ENCODE measurements around the gene MOB3A. TPM values are rescaled to one million over a fixed set of nuclear protein-coding genes. Genes with fewer than 3 reads are reported as not detected.

MOB3A gene
- total and polyA plus RNA-seq, 10 of the 15 experiments (the other 5 are each of a cell fraction or from before 2014, with no cell fraction given), result 7.5 to 229 (median 79.4) TPM

DNA sequence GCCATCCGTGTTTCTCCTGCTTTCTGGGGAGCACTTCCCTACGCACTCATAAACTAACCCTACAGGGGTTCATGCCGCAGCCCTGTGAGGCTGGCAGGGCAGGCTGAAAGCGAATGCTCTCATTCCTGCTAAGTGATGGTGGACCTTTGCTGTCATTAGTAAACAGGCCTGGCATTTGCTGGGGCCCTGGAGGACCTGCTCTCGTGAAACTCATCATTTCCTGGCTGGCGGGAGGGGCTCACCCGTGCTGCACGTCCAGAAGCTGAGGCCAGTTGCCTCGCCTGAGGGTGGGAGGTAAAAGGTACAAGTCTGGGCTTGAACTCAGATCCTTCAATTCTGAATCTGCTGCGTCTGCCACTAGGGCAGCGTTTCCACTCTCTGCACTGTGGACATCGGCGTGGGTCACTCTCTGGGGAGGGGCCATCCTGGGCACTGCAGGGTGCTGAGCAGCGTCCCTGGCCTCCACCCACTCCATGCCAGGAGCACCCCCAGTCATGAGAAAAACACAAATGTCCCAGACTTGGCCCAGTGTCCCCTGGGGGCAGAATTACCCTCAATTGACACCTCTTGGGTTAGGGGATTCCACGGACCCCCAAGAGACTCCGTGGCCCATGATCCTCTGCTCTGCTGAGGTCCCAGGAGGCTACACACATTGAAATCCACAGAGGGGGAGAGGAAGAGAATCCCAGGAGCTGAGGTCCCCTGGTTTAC lies 7.0 kb downstream of the MOB3A start (continued):
- TF ChIP-seq JUNB (IDR thresholded peaks at IDR 0.05) (no peak), NRF1 (conservative IDR thresholded peaks at IDR 0.05; ENCODE audit: low read depth, low read length) (no peak), EGR1 (IDR thresholded peaks at IDR 0.05; ENCODE audit: borderline replicate concordance in 1 of 2, low read depth in 2 of 2, low read length in 2 of 2) (no peak), HCFC1 (IDR thresholded peaks at IDR 0.05; ENCODE audit: low read length) (no peak), STAT1 (conservative IDR thresholded peaks at IDR 0.05) (no peak), CHD4 (IDR thresholded peaks at IDR 0.05) (no peak), ZNF24 (IDR thresholded peaks at IDR 0.05) (no peak), YY1 (IDR thresholded peaks at IDR 0.05; ENCODE audit: low read depth, low read length) (0 out of 2 replicates have a peak, but pooled peaks have one; percentile 21), YBX1 (IDR thresholded peaks at IDR 0.05) (peak; percentile 84; the same call in 1 of the 2 replicates), NFIC (IDR thresholded peaks at IDR 0.05; ENCODE audit: low read depth, low read length) (no peak), KAT2A (conservative IDR thresholded peaks at IDR 0.05; ENCODE audit: control insufficient read depth, low read depth, low read length) (no peak), TARDBP (IDR thresholded peaks at IDR 0.05; ENCODE audit: borderline replicate concordance) (no peak), ESRRA (IDR thresholded peaks at IDR 0.05; ENCODE audit: low read length) (no peak), CHD2 (IDR thresholded peaks at IDR 0.05; ENCODE audit: borderline replicate concordance, low read depth, low read length) (0 out of 2 replicates have a peak, but pooled peaks have one; percentile 23), SMARCA5 (IDR thresholded peaks at IDR 0.05) (0 out of 2 replicates have a peak, but pooled peaks have one; percentile 12), FOS (IDR thresholded peaks at IDR 0.05; ENCODE audit: borderline replicate concordance, extremely low read depth, insufficient read length) (no peak), BRCA1 (IDR thresholded peaks at IDR 0.05; ENCODE audit: low read depth, low read length) (no peak), ZSCAN29 (IDR thresholded peaks at IDR 0.05) (no peak), PAX8 (IDR thresholded peaks at IDR 0.05) (no peak), NR2F1 (conservative IDR thresholded peaks at IDR 0.05) (peak; percentile 61), NFYA (IDR thresholded peaks at IDR 0.05; ENCODE audit: borderline replicate concordance, low read depth, low read length) (no peak), MTA2 (IDR thresholded peaks at IDR 0.05; ENCODE audit: low read depth) (peak; percentile 58; the same call in 1 of the 2 replicates), ZNF384 (IDR thresholded peaks at IDR 0.05; ENCODE audit: borderline replicate concordance, low read depth, low read length) (no peak), SIX5 (IDR thresholded peaks at IDR 0.05; ENCODE audit: low read depth, low read length, severe bottlenecking) (no peak), NBN (IDR thresholded peaks at IDR 0.05) (peak; percentile 85), CBFB (IDR thresholded peaks at IDR 0.05; ENCODE audit: low read depth) (no peak)
- TF ChIP-seq, protein P1, sequence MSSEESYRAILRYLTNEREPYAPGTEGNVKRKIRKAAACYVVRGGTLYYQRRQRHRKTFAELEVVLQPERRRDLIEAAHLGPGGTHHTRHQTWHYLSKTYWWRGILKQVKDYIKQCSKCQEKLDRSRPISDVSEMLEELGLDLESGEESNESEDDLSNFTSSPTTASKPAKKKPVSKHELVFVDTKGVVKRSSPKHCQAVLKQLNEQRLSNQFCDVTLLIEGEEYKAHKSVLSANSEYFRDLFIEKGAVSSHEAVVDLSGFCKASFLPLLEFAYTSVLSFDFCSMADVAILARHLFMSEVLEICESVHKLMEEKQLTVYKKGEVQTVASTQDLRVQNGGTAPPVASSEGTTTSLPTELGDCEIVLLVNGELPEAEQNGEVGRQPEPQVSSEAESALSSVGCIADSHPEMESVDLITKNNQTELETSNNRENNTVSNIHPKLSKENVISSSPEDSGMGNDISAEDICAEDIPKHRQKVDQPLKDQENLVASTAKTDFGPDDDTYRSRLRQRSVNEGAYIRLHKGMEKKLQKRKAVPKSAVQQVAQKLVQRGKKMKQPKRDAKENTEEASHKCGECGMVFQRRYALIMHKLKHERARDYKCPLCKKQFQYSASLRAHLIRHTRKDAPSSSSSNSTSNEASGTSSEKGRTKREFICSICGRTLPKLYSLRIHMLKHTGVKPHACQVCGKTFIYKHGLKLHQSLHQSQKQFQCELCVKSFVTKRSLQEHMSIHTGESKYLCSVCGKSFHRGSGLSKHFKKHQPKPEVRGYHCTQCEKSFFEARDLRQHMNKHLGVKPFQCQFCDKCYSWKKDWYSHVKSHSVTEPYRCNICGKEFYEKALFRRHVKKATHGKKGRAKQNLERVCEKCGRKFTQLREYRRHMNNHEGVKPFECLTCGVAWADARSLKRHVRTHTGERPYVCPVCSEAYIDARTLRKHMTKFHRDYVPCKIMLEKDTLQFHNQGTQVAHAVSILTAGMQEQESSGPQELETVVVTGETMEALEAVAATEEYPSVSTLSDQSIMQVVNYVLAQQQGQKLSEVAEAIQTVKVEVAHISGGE (CRISPR knock-in tag; IDR thresholded peaks at IDR 0.05), result no peak
- TF ChIP-seq, protein P2, sequence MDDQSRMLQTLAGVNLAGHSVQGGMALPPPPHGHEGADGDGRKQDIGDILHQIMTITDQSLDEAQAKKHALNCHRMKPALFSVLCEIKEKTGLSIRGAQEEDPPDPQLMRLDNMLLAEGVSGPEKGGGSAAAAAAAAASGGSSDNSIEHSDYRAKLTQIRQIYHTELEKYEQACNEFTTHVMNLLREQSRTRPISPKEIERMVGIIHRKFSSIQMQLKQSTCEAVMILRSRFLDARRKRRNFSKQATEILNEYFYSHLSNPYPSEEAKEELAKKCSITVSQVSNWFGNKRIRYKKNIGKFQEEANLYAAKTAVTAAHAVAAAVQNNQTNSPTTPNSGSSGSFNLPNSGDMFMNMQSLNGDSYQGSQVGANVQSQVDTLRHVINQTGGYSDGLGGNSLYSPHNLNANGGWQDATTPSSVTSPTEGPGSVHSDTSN (IDR thresholded peaks at IDR 0.05; ENCODE audit: insufficient replicate concordance, low read depth, low read length), result no peak
- TF ChIP-seq, protein P3, sequence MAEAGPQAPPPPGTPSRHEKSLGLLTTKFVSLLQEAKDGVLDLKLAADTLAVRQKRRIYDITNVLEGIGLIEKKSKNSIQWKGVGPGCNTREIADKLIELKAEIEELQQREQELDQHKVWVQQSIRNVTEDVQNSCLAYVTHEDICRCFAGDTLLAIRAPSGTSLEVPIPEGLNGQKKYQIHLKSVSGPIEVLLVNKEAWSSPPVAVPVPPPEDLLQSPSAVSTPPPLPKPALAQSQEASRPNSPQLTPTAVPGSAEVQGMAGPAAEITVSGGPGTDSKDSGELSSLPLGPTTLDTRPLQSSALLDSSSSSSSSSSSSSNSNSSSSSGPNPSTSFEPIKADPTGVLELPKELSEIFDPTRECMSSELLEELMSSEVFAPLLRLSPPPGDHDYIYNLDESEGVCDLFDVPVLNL (IDR thresholded peaks at IDR 0.05; ENCODE audit: low read depth, low read length), result no peak

Measured in GM12878 (cell line).